HG03432 (cell line): ENCODE results near the gene HPSE2.

Experiments
- ATAC-seq: cut with Tn5 transposase; IDR thresholded peaks from one replicate; pipeline ENCODE4 v1.9.1; 2021; ENCODE audit warnings: mild to moderate bottlenecking, moderate library complexity; ENCODE audit not compliant: unreplicated experiment

Gene HPSE2

GRCh38 chr10:98855403-98856189 lies 380.1 kb downstream of the HPSE2 start:
- no peak for ATAC-seq

GRCh38 chr10:98852686-98853085 lies 383.0 kb downstream of the HPSE2 start:
- no peak for ATAC-seq

GRCh38 chr10:98848361-98848760 lies 387.3 kb downstream of the HPSE2 start:
- no peak for ATAC-seq

- ATAC-seq = no peak
Observed at GRCh38 chr10:98846787-98847186, 388.9 kb downstream of the HPSE2 start.

- ATAC-seq = no peak
Observed at GRCh38 chr10:98833542-98833941, 402.1 kb downstream of the HPSE2 start.

GRCh38 chr10:98832738-98833137 lies 402.9 kb downstream of the HPSE2 start:
- ATAC-seq = no peak

- no peak for ATAC-seq
Observed at GRCh38 chr10:98832196-98832595, 403.5 kb downstream of the HPSE2 start.

GRCh38 chr10:98831391-98831790 lies 404.3 kb downstream of the HPSE2 start:
- ATAC-seq = no peak

GRCh38 chr10:98825741-98826140 lies 409.9 kb downstream of the HPSE2 start:
- no peak for ATAC-seq

GRCh38 chr10:98817396-98817795 lies 418.3 kb downstream of the HPSE2 start:
- ATAC-seq = no peak

GRCh38 chr10:98815039-98815885 lies 420.4 kb downstream of the HPSE2 start:
- ATAC-seq = no peak

- no peak for ATAC-seq
Observed at GRCh38 chr10:98814470-98814869, 421.2 kb downstream of the HPSE2 start.

- ATAC-seq = no peak
Observed at GRCh38 chr10:98808282-98808892, 427.3 kb downstream of the HPSE2 start.

- ATAC-seq = no peak
Observed at GRCh38 chr10:98800263-98800662, 435.4 kb downstream of the HPSE2 start.

GRCh38 chr10:98795467-98795866 lies 440.2 kb downstream of the HPSE2 start:
- ATAC-seq = no peak

- ATAC-seq = no peak
Observed at GRCh38 chr10:98790817-98791216, 444.8 kb downstream of the HPSE2 start.

- ATAC-seq = no peak
Observed at GRCh38 chr10:98778277-98778759, 457.3 kb downstream of the HPSE2 start.

GRCh38 chr10:98758463-98758862 lies 477.2 kb downstream of the HPSE2 start:
- no peak for ATAC-seq

GRCh38 chr10:98748298-98748697 lies 487.4 kb downstream of the HPSE2 start:
- ATAC-seq = peak; percentile 51

- no peak for ATAC-seq
Observed at GRCh38 chr10:98745645-98746044, 490.0 kb downstream of the HPSE2 start.

- no peak for ATAC-seq
Observed at GRCh38 chr10:98720551-98720950, 515.1 kb downstream of the HPSE2 start.
